NCI-H526 treated with DMSO at 0.1 percent for 48 hours (cell line): ENCODE results near the gene DPP10.

Source experiments
- DNase-seq: peaks from one replicate; lab custom pipeline; 2025; lab: John Stamatoyannopoulos, UW

Gene DPP10

DNA sequence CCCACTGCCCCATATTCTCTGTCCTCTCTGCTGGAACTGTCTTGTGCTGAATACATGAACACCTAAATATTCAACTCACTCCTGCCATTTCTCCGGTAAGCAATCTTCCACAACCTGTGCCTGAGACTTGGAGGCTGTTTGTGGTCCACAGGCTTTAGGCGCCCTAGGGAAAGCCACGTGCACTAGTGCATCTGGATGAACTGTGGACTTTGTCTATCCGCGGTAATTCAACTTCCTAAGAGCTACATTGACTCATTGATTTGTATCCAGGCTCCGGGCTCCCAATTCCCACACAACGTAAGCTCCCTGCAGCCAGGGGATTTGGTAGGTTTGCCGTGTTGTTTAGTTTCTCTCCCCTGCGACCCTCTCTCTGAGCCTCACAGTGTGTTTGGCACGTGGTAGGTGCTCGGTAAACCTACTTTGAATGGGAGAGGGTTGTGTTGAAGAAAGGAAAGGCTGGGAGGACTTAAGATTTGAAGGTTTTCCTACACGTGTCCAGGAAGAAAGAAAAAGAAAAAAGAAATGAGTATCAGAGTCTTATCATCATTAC, 718.2 kb downstream of the DPP10 start:
- DNase-seq: no peak

DNA sequence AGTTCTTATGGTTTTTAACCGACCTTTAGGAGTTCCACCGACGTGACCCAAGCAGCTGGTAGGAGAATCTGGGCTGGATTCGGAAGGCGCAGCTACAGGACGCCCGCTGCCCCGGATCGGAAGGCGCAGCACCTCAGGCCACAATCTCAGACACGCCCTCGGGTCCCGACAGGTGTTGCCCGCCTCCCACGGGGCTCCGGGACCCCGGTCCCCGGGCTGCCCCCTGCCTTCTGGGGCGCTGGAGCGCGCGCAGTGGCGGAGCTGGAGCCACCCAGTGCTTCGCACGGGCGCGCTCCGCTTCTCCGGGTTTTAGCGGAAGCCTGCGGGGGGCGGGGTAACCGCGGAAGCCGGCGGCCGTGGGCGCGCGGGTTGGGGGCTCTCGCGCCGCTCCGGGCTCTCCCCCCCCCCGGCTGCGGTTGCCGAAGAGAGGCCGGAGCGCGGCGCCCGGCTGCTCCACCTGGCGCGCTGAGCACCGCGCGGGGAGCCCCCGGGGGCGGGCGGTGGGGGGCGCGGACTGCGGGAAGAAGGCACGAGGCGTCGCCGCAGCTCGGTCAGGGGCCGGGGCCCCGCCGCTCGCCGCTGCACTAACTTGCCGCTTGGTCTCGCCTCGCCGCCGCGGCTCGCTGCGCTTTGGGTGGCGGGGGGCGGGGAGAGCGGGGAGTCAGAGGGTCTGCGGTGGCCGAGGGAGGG, 718.8 kb downstream of the DPP10 start:
- DNase-seq: no peak

DNA sequence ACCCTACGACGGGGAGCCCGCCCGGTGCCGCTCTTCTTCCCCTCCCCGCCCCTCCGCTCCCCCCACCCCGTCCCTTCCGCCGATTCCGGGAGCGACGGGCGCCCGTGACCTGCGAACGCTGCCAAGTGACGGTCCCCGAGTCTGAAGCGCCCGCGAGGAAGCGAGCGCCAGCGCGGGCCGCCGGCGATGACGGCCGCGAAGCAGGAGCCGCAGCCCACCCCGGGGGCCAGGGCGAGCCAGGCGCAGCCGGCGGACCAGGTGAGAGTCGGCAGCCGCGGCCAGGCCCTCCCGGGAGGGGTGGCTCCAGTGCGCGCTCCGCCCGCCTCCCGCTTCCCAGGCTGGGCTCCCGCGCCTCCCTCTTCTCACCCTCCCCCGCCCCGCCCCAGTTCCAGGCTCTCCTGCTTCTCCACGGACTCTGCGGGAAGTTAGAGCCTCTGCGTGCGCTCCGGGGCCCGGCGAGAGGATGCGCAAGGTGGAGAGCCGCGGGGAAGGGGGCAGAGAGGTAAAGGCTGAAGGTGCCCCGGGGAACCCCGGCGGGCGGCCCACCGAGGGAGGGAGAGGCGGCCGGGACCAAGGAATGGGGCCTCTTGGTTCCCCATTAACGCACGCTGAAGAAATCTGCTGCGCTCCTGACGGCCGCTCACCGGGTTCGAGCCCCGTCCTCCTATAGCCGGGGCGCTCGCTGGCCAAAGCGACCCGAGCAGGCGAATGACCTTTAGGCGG, 719.5 kb downstream of the DPP10 start:
- DNase-seq: no peak

DNA sequence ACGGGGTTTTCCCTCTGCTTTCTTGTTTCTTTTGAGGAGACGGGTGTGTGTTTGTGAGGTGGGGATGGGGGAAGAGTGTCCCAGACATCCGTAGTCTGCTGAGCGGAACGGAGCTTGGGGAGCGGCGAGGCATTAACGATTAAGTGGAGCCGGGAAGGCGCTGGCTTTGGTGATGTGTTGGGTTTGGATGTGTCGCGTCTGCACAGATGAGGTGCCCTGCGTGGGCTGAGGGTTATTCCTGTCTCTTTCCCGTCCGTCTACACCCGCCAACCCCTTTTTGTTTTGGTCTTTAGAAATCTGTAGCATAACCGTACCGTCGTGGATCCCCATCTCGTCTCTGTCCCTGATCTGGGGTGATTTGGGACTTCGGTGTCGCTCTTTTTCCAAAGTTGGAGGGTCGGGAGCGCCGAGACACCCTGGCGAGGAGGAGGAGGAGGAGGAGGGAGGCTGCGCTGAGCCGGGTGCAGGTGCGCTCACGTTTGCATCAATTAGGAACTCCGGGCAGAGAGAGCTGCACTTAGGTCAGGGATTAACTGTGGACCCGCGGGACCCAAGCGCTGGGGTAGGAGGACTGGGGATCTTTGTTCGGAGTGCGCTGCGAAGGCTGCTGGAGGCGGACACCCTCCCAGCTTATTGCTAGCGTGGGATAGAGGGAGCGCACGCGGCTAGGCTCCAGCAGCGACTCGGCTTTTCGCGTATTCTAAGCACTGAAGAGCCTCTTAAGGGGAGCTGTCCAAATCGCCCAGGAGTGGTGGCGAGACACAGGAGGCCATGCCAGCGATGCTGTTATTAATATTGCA, 720.3 kb downstream of the DPP10 start:
- DNase-seq: no peak

DNA sequence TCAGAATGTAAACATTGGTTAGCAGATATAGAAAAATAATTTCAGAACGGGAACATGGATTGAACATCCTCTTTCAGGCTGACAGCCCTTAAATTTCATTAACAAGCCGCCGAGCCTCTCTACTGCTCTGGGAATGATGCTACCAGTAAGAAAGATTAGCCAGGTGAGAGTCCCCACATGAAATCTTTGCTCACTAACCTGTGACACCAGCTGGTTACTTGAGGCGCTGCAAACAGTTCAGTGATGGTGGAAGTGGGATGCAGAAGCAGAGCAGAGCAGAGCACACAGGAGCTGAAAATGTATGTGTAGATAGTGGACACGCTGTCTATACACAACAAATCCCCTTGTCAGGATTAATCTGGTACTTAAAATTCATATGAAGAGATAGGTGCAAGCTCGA, 721.1 kb downstream of the DPP10 start:
- no peak for DNase-seq

DNA sequence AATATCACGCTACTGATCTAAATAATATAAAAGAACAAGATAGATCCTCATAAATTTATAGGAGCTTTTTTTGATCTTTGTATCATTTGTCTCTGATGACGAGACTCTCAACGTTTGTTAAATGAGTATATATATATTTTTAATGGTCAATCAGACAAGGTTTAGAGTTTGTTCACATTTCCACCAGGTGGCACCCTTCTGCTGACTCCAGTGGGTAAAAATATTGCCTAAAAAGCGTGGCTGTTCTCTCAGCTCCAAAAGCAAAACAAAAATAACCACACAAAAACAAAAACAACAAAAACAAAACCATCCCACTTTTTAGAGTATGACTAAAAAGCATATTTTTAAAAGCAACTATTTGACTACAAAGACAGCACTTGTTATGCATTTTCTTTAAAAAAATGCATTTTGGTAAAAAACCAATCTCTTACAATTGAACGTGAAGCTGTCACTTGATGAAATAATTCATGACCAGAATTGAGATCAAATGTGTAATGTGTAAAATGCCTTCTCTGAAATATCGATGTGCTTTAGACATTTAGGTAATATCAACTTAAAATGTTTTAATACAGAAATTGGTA, 723.2 kb downstream of the DPP10 start:
- no peak for DNase-seq

- no peak for DNase-seq
Measured at GRCh38 chr2:115168457-115168856, 726.0 kb downstream of the DPP10 start.

DNA sequence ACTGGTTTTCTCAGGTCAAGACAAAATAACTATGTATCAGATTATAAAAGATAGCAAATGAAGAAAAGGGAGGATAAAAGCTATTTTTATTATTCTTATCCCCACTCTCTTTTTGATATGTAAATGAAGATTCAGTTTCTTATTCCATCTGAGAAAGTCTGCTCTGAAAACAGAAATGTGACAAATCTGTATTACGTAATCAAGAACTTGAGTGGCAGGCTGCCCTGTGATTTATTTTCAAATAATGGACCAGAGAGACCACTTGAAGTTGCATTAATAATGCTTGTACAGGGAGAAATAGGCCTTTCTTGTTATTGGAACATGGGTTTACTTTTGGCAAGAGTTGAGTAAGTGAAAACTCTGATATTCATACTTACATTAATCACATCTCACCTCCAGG, 727.4 kb downstream of the DPP10 start:
- no peak for DNase-seq

DNA sequence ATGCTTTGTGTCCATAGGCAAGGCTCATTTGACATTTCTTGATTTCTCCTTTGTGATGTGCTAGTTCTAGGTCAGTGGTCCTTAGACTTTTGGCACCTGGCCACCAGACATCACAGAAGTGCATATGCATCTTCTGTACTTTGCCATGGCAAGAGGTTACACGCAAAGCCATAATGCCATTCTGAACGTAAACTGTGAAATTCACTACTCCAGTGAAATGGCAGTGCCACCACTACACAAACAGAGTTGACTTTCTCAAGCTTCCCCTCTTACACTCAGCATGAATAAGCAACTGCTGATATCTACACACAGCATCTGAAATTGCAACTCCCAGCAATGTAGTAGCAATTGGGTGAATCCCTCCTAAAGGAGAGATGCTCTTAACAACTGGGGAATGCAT, 729.3 kb downstream of the DPP10 start:
- DNase-seq: no peak

DNA sequence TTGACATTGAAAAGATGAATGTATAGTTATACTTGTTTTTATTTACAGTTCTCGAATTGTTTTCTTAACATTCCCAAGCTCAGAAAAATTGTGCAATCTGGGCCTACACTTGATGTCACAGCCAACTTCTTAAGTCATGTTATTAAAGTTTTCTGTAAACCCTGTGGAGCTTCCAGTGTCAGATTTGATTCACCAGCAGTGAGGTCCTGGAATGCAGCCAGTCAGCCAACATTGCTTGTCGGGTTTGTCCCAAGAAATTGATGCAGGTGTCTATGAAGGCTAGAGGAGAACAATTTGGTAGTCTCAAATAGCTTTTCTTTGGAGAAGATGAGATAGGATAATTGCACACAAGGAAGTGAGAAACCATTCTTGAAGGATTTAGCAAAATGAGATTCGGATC, 732.2 kb downstream of the DPP10 start:
- no peak for DNase-seq

- no peak for DNase-seq
Measured at GRCh38 chr2:115183144-115183543, 740.7 kb downstream of the DPP10 start.

DNA sequence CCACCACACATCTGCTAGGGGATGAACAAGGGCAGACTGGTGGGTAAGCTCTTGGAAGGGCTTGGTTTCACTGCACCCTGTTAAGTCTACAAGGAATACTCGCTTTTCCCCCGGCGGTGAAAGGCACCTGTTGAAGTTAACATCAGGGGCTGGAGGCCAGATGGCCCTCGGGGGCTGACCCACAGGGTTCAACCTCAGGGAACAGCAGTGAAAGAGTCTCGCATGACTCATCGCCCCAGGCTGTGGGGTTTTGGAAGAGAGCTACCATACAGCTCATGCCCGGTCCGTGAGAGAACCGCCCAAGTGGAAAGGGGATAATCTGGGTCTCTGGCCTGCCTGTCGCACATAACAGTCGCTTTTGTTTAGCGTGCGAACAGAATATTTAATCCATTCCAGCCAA, 748.0 kb downstream of the DPP10 start:
- no peak for DNase-seq

DNA sequence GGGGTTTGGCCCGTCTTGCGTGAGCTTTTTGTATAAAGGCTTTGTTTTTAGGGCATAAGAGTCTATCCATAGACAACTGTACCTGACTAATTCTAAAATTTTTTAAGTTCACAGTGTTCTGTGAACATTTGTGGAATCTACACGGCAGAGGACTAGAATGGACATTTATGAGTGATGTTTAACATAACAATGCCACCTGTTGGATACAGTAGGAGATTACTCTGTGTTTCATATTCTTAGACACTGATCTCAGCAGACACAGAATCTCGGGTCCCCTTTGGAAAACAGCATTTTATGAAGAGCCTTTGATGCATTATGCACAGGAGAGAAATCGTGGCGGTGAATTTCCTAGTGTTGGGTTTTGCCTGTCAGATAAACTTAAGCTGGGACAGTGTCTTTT, 752.2 kb downstream of the DPP10 start:
- DNase-seq: no peak

- no peak for DNase-seq
Measured at GRCh38 chr2:115196587-115196986, 754.1 kb downstream of the DPP10 start.

DNA sequence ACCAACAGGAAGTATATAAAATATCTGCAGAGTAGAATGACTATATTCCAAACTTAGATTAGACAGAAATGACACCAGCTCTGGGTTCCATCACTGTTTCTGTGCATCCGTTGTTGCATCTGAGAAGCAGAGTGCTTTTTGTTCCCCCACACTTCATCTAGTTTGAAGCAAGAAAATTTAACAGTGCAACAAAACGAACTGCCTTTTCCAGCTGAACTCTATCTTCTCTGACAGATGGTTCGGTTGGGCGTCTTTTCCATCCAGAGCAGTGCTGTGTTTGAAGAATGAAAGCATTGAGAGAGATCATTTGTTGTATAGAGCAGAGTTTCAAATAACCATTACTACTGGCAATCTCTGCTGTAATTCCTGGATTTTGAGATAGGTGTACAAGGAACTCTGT, 757.5 kb downstream of the DPP10 start:
- no peak for DNase-seq

DNA sequence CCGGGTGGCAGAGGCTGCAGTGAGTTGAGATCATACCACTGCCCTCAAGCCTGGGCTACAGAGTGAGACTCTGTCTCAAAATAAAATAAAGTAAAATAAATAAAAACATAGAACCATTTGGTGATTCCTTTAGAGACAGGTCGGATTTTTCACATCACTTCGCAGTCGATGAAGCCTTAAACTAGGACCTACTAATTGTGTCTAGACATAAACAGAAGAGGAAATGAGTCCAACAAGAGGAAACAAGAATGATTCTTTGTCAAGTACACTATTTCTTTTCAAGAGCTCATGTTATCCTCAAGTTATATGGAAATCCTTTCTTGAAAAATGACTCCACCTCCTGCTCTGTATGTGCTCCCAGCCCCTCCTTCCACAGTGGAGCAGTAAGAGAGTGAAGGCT, 758.9 kb downstream of the DPP10 start:
- DNase-seq: no peak

GRCh38 chr2:115208493-115209164, 766.2 kb downstream of the DPP10 start:
- DNase-seq: no peak

- no peak for DNase-seq
Measured at GRCh38 chr2:115214050-115214449, 771.6 kb downstream of the DPP10 start.

DNA sequence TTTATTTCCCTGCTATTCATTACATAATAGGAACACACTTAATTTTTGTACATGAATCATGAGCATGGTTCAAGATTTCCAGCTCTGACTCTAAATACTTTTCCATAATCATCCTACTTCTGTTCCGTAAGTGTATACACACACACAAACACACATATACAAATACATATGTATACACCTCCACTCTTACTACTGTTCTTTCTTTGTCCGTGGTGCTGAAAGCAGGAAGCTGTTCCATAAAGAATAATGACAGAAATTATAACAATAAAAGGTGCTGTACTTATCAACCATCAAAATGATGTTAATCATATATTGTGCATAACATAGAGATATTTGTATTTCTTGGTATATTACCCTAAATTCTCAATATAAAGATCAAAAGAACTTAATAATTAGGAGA, 776.9 kb downstream of the DPP10 start:
- DNase-seq: no peak

DNA sequence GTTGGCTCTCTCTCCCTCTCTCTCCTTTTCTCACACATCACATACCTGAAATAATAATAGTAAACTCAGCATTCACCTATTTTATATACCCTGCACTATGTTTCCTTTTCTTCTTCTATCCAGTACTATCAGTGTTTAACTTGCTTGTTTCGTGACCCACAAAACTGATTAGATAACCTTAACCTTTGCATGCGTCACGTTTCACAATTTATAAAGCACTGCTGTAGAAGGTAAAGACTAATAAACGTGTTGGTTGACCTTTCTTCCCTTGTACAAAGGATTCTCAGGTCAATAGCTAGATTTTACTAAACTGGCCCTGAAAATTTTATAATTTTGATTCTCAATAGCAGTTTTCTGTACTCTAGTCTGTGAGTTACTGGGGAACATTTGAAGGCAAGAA, 791.7 kb downstream of the DPP10 start:
- no peak for DNase-seq

DNA sequence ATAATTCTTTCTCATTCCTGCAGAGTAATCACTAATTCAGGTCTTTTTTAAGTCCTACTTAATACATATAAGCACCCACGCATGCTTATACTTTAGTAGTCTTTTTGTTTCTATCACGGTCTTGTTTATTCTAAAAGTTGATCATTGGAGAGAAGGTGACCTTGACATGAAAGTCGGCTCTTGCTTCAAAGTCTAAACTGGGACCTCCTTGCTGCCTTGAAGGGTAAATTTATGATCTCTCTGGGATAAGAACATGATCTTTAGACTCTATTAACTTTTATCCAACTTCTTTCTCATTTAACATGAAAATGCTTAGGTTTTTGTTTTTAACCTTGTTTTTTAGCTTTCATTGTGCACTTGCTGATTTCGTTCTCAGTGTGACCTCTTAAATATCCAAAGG, 792.3 kb downstream of the DPP10 start:
- DNase-seq: no peak

DNA sequence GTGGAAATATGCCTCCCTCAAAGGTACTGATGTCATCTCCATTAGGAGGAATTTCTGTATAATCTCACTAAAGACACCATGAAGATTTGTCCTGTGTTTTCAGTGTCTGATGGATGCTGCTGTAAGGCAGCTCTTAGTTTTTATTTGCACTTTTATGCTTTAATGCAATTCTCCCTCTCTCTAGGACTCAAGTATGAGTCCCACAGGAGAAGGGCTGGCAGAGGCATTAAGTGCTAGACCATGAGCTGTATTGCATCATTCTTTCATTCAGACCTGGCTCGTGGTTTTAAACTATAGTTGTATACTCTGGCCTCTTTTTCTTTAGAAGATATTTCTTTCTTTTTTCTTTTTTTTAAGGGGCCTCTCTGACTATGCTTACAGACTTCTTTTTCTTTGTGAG, 805.6 kb downstream of the DPP10 start:
- no peak for DNase-seq
